ENCODE results near the gene GRAP. TPM values are rescaled to one million over a fixed set of nuclear protein-coding genes. Genes with fewer than 3 reads are reported as not detected.
A peak's percentile ranks its signal among the peaks of the same experiment; 100 is the strongest.
"Not testable (repeated sequence)": the region's sequence is repeated elsewhere in the genome, so short reads cannot be mapped to it uniquely, and the experiment has no call there.

Gene GRAP
- total RNA-seq, 1 donor from 2014 or later: 2.2 TPM

DNA sequence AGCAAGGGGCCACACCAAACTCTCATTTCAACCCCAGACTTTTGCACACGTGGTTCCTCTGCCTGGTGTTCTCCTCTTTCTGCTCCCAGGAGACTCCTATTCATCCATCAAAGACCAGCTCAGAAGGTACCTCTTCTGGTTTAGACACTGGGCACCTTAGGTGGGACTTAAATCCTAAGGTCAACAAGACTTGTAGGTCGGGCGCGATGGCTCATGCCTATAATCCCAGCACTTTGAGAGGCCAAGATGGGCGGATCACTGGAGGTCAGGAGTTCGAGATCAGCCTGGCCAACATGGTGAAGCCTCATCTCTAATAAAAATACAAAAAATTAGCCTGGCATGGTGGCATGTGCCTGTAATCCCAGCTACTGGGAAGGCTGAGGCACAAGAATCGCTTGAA lies 753 bp upstream of the GRAP start:
- DNase-seq; ATAC-seq; intact Hi-C loops (cut with micrococcal nuclease): not testable (repeated sequence)

DNA sequence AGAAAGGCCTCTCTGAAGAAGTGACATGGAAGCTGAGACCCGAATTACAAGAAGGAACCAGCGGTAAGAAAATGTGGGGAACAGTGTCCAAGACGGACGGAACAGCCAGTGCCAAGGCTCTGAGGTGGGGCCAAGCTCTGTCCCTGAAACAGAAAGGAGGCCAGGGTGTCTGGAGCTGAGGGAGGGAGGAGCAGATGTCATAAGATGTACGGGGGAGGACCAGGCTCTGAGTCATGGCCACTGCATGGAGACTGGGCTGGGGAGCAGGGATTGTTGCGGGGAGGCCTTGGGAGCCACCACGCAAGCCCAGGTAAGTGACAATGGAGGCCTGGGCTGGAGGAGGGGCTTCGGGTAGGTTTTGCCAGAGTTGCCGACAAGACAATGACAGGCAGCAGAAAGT lies 2.1 kb downstream of the GRAP start:
- intact Hi-C loops (cut with micrococcal nuclease); DNase-seq; ATAC-seq: not testable (repeated sequence)

DNA sequence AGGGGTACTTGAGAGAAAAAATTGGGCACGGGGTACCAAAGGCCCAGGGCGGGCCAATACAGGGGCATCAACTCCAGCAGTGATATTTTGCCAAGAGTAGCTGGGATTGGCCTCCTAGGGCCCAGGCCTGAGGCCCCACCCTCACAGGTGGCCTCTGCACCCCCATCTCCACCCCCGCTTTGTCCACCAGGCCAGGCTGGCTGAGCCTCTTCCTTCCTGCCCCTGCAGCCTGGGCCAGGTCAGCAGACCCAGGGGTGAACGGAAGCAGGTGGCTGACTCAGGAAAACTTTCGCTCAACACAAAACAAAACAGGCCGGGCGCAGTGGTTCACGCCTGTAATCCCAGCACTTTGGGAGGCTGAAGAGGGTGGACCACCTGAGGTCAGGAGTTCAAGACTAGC lies 3.7 kb downstream of the GRAP start:
- DNase-seq; intact Hi-C loops (cut with micrococcal nuclease): not testable (repeated sequence)
- peak; percentile 5 for ATAC-seq

DNA sequence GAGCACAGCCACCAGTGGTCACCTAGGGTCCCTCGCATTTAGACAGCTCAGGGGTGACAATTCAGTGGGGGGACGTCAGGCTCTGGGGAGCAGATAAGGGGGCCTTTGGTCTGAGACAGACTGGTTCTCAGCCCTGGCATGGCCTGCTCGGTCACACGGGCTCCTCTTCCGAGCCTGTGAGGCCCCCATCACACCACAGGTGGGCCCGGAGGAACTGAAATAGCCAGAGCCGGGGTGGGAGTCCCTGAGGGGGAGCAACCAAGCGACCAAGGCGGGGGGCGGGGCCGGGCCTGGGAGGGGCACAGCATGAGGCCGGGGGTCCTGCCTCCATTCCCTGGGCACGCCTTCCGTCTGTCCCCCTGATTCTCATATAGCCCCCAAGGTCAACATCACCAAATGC lies 4.4 kb downstream of the GRAP start:
- intact Hi-C loops (cut with micrococcal nuclease); DNase-seq; ATAC-seq: not testable (repeated sequence)

DNA sequence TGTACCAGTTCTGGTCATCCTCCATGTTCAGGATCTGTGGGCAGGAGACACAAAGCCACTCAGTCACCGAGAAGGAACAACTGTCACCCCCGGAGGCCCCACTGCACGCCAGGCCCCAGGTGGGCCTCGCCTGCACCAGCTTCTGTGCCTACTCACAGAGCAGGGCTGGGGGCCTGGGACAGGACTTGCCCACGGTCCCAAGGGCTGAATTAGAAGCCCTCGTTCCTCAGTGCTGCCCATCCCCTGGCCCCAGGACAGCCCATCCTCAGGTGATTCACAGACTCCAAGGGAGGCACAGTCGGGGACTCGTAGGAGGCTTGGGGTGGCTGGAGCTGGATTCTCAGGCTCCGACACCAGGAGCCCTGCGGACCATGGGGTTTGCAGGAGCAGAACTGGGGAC lies 4.9 kb downstream of the GRAP start:
- DNase-seq; ATAC-seq; intact Hi-C loops (cut with micrococcal nuclease): not testable (repeated sequence)

DNA sequence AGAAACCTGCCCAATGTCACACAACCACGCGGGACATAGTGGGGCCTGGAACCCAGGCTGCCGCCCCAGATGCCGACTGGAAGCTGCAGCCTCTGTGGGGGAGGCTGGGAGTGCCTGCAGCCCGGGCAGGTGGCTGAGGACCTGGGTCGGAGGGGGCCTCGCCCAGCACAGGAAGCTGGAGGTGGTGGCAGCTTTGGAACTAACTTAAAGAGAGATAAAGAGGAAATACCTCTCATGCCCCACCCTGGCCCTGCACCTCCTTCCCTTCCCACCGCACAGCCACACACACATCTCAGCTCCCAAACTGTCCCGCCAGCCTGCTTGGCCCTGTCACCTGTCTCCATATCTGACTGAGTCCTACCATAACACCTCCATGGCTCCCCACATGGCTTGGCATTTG lies 6.4 kb downstream of the GRAP start:
- intact Hi-C loops (cut with micrococcal nuclease); DNase-seq; ATAC-seq: not testable (repeated sequence)

DNA sequence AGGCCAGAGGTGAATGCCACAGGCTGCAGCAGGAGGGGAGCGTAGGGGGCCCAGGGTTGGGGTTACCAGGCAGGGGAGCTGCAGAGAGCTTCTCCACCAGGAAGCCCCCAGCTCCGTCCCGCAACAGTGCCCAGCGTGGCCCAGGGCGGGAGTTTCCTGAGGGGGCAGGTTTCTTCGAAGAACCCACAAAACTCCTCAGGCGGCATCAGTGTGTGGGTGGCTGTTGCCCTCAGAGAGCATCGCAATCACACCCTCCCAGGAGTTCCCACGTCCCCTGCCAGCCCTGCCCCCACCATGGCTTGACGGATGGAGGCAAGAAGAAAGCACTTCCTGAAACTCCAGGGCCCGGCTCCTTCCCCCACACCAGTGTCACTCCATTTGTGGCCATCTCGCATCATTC lies 8.0 kb downstream of the GRAP start:
- DNase-seq; intact Hi-C loops (cut with micrococcal nuclease): not testable (repeated sequence)
- peak; percentile 2 for ATAC-seq

DNA sequence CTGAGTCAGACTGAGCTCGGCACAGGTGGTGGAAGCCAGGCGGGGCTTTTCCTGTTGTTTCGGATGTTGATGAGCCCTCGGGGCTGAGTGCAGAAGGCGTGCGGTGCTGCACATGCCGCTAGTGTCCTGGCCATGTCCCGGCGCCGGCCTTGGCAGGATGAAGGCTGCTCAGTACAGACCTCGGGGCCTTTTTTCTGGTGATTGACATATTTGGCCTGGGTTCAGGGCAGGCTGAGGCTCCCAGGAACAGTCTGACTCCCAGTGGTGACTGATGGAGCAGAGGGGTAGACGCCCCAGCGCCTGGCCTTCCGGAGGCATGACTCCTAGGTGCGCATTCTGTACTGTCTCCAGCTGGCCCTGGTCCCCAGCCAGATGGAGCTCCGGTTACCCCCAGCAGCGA lies 8.8 kb downstream of the GRAP start:
- DNase-seq; intact Hi-C loops (cut with micrococcal nuclease): not testable (repeated sequence)
- ATAC-seq: peak; percentile 83

DNA sequence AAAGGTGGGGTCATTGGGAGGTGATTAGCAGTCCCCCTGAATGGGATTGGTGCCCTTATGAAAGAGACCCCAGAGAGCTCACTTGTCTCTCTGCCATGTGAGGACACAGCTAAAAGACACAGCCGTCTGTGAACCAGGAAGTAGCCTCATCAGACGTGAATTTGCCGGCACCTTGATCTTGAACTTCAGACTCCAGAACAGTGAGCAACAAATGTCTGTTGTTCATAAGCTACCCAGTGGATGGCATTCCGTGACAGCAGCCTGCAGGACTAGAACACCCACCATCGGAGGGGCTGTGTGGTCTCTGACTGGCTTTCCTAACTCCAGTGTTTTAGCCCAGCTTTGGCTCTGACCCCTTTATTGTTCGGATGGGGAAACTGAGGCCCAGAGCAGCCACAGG lies 9.2 kb downstream of the GRAP start:
- intact Hi-C loops (cut with micrococcal nuclease); DNase-seq; ATAC-seq: not testable (repeated sequence)

DNA sequence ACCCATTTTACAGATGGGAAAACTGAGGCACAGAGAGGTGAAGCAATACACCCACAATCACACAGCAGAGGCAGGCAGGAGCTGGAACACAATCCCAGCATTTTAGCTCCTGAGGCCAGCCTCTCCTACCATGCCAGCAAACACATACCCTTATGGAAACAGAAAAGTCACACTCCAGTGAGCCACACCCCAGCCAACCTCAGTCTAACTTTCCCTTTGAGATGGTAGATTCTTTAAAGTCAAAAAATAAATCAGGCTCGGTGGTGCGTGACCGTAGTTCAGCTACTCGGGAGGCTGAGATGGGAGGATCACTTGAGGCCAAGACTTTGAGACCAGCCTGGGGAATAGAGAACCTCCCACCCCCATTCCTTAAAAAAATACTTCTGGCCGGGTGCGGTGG lies 10.6 kb downstream of the GRAP start:
- ATAC-seq; intact Hi-C loops (cut with micrococcal nuclease); DNase-seq: not testable (repeated sequence)

DNA sequence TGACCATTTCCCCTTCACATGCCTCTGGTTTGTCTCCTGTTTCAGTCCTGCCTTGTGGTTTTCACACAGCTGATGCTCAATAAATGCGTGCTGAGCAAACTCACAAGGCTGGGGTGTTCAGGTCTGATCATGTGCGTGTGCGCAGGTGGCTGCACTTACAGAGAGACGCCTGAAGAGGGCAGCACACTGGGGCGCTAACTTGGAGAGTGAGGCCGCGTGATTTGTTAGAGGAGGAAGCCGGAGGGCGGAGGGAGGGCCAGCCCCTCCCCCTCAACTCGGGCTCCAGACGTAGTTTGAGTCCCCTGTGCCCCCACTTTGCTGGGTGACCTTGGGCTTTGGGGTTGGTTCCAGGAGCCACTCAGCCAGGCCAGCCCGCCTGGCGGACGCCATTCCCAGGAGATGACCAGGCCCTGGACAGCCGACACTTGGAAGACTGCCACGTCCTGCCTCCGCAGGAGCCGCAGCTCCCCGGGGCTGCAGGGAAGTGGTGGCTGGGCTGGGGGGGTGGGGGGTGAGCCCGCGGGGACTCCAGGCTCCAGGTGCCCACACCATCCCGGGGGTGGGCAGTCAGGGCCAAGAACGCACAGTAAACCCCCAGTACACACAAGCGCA lies 14.3 kb downstream of the GRAP start:
- ATAC-seq: peak; percentile 90
- DNase-seq; intact Hi-C loops (cut with micrococcal nuclease): not testable (repeated sequence)

DNA sequence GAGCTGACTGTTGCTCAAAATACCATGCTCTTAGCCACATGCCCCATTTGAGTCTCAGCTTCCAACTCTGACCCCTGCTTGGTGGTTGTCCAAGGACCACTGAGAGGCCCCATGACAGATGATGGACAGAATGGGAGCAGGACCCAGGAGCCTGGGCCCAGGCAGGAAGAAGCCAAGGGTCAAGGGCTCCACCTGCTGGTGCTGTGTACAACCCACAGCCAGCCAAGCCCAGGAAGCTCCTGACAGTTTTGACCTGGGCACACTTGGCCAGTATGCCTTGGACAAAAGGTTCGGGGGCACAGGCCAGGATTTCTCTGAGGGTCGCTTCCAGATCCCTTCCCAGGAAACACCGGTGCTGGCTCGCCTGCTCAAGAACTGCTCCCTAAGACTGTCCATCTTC lies 15.0 kb downstream of the GRAP start:
- ATAC-seq: peak; percentile 86
- intact Hi-C loops (cut with micrococcal nuclease): not testable (repeated sequence)
- peak; percentile 75 for DNase-seq

DNA sequence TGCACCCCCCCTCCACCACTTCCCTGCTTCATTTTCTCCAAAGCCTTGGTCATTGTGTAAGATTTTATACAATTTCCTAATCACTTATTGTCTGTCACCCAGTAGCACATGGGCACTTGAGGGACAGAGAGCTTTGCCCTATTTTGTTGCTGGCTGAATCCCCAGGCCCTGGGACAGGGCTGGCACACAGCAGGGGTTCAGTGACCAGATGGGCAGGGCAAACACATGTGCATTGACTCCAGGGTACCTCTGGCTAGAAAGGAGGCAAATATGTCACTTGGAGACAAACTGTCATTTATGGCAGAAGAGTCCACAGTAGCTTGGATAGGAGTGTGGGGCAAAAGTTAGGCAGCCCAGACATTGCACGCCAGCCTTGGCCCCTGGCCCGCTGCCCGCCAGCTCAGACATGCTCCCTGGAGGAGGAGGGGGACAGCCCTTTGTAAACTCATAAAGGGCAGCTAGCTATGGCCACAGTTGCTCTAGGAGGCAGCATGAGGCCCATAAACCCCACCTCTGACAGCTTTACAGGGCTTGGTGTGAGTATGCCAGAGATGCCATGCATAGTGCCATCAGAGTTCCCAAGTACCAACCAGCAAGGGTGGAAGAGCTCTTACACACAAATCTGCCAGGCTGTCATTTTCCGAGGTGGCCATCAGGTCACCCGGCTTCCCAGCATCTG lies 15.8 kb downstream of the GRAP start:
- DNase-seq; intact Hi-C loops (cut with micrococcal nuclease); ATAC-seq: not testable (repeated sequence)

DNA sequence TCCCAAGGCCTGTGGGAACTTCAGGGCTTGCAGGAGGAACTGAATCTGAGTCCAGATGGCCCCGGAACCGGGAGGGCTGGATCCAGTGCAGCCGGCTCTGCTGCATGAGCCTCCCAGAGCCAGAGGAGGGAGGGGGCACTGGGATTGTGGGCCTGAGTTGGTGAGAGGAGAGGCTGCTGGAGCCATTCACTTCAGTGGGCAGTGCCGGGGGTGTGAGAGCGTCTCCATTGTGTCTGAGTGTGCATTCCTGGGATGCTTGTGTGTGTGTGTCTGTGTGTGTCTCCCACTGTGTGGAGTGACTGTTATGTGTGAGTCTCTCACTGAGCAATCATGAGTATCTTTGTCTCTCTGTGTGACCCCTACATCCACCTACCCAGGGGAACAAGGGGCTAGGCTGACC lies 17.0 kb downstream of the GRAP start:
- ATAC-seq; intact Hi-C loops (cut with micrococcal nuclease); DNase-seq: not testable (repeated sequence)

DNA sequence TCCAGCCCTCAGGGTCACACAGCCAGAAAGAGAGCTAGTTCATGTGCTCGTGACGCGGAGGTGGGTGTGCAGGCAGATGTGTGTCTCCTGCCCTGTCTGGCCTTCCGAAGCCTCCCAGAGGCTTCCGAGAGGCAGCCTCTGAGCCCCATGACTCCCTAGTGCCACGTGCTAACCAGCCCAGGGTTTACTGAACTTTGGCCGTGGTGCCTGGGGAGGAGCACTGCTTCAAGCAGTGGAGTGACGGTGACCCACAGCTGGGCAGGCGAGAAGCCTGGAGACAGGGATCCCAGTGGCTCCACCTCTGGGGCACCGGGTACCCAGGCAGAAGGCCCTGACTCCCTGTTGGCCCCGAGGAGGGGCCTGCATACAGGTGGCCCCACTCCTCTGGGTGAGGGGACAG lies 18.1 kb downstream of the GRAP start:
- ATAC-seq; intact Hi-C loops (cut with micrococcal nuclease): not testable (repeated sequence)

DNA sequence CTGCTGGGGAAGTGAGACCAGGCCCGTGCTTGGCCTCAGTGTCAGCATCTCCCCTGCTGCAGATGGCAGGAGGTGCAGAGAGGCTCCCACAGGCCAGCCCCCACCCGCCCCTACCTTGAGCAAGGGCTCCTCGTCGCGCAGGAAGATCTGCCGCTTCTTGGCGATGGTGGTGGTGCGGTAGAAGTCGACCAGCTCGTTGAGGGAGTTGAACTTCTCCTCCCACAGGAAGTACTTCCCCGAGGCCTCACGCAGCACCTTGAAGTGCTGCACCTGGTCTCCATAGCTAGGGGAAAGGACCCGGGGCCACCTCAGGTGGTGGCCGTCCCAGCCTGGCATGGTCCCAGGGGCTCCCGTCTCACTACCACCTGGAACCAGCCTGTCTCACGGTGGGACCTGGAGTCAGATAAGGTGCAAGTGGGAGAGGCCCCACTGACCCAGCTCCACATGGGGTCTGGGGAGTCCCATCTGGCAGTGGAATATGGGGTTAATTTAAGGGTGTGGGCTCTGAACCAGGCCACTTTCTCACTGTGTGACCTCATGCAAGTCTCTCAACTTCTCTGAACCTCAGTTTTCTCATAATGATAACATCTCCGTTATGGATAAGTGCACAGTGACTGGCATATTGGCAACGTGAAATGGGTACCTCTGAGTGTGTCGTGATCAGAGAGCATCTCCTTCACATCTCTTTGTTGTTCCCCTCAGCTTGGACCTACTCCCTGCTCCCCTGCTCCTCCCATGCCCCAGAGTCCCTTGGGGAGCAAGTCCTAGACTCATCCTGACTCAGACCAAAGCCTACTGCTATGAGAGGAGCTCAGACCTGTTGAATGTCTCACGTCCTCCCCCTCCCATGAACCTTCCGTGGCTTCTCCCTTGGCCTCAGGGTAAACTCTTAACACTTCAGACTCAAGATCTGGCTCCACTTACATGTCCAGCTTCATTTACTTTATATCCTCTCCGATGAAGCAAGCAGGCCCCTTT lies 22.4 kb downstream of the GRAP start:
- ATAC-seq (no peak), DNase-seq (peak; percentile 15)
- intact Hi-C loops (cut with micrococcal nuclease): no loop called here

More for the DNA sequence above, 18.1 kb downstream of the GRAP start:
- DNase-seq: not testable (repeated sequence)

DNA sequence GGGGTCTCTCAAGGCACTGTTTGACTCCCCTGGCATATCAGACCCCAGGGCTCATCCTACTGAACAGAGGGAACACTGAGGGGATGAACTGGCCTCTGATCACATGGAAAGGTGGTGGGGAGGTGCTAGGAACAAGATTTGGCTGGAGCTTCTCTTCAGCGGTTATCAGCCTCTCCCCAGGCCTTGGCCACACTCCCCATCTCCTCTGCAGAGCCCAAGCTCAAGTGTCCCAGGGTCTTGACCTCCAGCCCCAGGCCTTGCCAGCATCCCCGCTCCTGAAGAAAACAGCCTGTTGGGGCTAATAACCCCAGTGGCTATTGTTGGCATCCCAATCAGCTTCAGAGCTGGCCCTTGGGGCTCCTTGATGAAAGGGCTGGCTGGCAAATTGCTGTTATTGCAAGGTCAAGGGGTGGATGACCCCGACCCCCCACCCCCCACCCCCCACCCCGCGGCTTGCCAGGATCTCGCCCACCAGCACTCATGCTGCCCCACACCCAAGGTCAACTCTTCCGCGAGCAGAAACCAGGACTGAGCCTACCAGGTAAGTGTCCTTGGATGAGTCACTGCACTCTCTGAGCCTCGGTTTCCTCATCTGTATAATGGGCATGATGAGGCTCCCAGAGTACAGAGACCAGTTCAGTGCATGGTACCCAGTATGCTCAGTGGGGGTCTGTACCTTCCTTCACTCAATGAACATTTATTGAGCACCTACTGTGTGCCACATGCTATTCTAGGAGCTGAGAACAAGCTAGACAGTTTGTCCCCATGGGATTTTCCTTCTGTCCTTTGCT lies 23.4 kb downstream of the GRAP start:
- DNase-seq (peak; percentile 4), ATAC-seq (no peak)
- intact Hi-C loops (cut with micrococcal nuclease): no loop called here

DNA sequence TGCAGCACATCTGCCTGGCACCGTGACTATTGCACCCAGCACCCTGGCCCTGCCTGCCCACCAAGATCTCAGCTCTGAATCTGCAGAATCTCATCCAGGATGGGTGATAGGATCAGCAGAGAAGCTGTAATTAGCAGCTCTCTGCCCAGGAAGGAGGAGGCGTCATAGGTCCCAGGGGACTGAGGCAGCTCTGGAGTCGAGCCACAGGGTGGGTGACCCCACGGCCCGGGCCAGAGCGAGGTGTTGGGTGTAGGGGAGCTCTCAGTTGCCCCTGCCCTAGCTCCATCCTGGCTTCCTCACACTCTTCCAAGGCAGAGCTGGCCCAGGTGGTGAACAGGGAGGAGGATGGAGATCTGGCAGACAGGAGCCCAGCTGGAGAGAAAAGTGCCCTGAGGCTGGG lies 24.0 kb downstream of the GRAP start:
- intact Hi-C loops (cut with micrococcal nuclease): no loop called here
- DNase-seq: peak; percentile 24
- ATAC-seq: no peak

DNA sequence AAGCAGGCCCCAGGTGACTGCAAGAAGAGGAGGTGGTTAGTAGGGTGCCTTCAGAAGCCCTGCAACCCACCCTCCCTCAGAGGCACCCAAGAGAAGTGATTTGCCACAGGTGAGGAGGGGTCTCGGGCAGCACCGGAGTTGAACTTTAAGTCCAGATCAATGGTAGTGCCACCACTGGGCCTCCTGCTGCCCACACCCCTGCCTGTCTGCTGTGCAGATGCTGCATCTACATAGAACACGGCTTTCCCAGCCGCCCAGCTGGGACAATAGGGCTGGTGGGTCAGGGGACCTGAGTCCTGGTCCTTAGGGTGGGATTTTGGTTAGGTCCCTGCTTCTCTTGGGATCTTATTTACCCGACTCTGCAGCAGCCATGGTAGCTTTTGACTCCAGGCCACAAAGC lies 24.6 kb downstream of the GRAP start:
- ATAC-seq: no peak
- DNase-seq: peak; percentile 15
- intact Hi-C loops (cut with micrococcal nuclease): no loop called here

Data from left ventricle myocardium superior (tissue), 1 donor.